Brain microvascular endothelial cell (primary cell): ENCODE data around the gene GIT1.

Experiments used
- DNase-seq: peaks from one replicate; pipeline ENCODE4 v3.0.0-alpha.2; 2020
- H3K27ac ChIP-seq: fragments of 250-450 bp; sonication (Bioruptor Pico); 2 replicates; pipeline ENCODE4 v1.5.1; 2020; ENCODE audit warnings: mild to moderate bottlenecking, moderate library complexity
- H3K27me3 ChIP-seq: fragments of 250-450 bp; sonication (Bioruptor Pico); replicated peaks from 2 replicates; pipeline ENCODE4 v1.5.1; 2020; ENCODE audit warnings: mild to moderate bottlenecking
- H3K36me3 ChIP-seq: fragments of 250-450 bp; sonication (Bioruptor Pico); replicated peaks from 2 replicates; pipeline ENCODE4 v1.5.1; 2020; ENCODE audit warnings: mild to moderate bottlenecking
- H3K4me3 ChIP-seq: 2 replicates; pipeline ENCODE4 v1.5.1; 2011; ENCODE audit warnings: low read depth, mild to moderate bottlenecking, control low read depth, low read length, moderate library complexity
- CTCF ChIP-seq: IDR thresholded peaks from 2 replicates; pipeline ENCODE4 v1.5.1; 2011; ENCODE audit warnings: low read depth, mild to moderate bottlenecking, moderate library complexity, low read length, control low read depth, inconsistent platforms; ENCODE audit errors: missing control alignments
- in situ Hi-C: cut with HindIII; loops from 2 replicates; pipeline ENCODE4 v1.10.0; 2017; ENCODE audit warnings: low sequenced_read_pairs, low pct_ligation_motif_present

GIT1 gene

GRCh38 chr17:29617481-29618271 is 28.2 kb upstream of the GIT1 start:
- peak overlapping the region; percentile 6 for H3K27ac ChIP-seq
- H3K36me3 ChIP-seq, result no peaks in the 10 kb centered on the region
- in situ Hi-C loops, result no loop called here
- TF ChIP-seq CTCF, result peak; percentile 73
- DNase-seq, result peak; percentile 63
- H3K27me3 ChIP-seq, result no peaks in the 10 kb centered on the region
- peak overlapping the region; percentile 36 for H3K4me3 ChIP-seq

GRCh38 chr17:29617125-29617480 is 27.7 kb upstream of the GIT1 start:
- H3K27me3 ChIP-seq, result no peaks in the 10 kb centered on the region
- DNase-seq, result peak; percentile 60
- H3K36me3 ChIP-seq, result no peaks in the 10 kb centered on the region
- TF ChIP-seq CTCF, result peak; percentile 87
- H3K27ac ChIP-seq, result no peak overlapping the region
- in situ Hi-C loops, result no loop called here
- peak overlapping the region; percentile 36 for H3K4me3 ChIP-seq

- Histone ChIP-seq H3K4me3 (peak overlapping the region; percentile 40), H3K36me3 (no peaks in the 10 kb centered on the region), H3K27me3 (no peaks in the 10 kb centered on the region), H3K27ac (no peak overlapping the region)
- DNase-seq, result no peak
- in situ Hi-C loops, result no loop called here
- TF ChIP-seq CTCF, result no peak
These were observed 27.0 kb upstream of the GIT1 start for GRCh38 chr17:29616300-29617048.

- no peak for TF ChIP-seq CTCF
- Histone ChIP-seq H3K36me3 (no peaks in the 10 kb centered on the region), H3K27ac (no peak overlapping the region), H3K27me3 (no peaks in the 10 kb centered on the region), H3K4me3 (peak overlapping the region; percentile 46)
- peak; percentile 68 for DNase-seq
- in situ Hi-C loops, result no loop called here
These were observed 26.2 kb upstream of the GIT1 start for GRCh38 chr17:29615492-29616299.

GRCh38 chr17:29615048-29615385 is 25.6 kb upstream of the GIT1 start:
- DNase-seq, result no peak
- peak; percentile 22 for TF ChIP-seq CTCF
- Histone ChIP-seq H3K36me3 (no peaks in the 10 kb centered on the region), H3K4me3 (peak overlapping the region; percentile 46), H3K27ac (no peak overlapping the region), H3K27me3 (no peaks in the 10 kb centered on the region)
- in situ Hi-C loops, result no loop called here
